H1 (cell line): ENCODE data around the gene SPINK4. TPM values are rescaled to one million over a fixed set of nuclear protein-coding genes. Genes with fewer than 3 reads are reported as not detected.

ENCODE experiments used
- CTCF ChIA-PET: fragments of 300-600 bp; sonication (Branson Sonifier 250); formaldehyde crosslinking; loops from one replicate; lab custom pipeline; 2021; ENCODE audit not compliant: partially characterized antibody; lab: Charles Lee
- POLR2A ChIA-PET: fragments of 300-600 bp; sonication (Branson Sonifier 250); formaldehyde crosslinking; loops from one replicate; lab custom pipeline; 2021; ENCODE audit warnings: inconsistent platforms; ENCODE audit not compliant: partially characterized antibody; lab: Charles Lee
- DNase-seq, 2 experiments: peaks; one replicate each; pipeline versions ENCODE4 v3.0.0 to v3.0.0-alpha.2; 2010 to 2022; ENCODE audit warnings: low spot score in 2 of 2, low read depth in 1 of 2, mixed read lengths in 1 of 2
- FAIRE-seq: peaks from 2 replicates; lab custom pipeline; 2011; peaks lifted over from hg19 to GRCh38; lab: Jason Lieb, UNC
- H2AFZ ChIP-seq: 2 replicates; pipeline ENCODE4 v1.8.1; 2012; ENCODE audit warnings: low read length, inconsistent platforms
- H2AK5ac ChIP-seq: 2 replicates; pipeline ENCODE4 v1.6.1; 2013; ENCODE audit warnings: low read depth, low read length
- H2BK120ac ChIP-seq: replicated peaks from 2 replicates; pipeline ENCODE3; 2013; ENCODE audit warnings: low read depth, low read length, inconsistent platforms
- H2BK12ac ChIP-seq: 2 replicates; pipeline ENCODE4 v1.6.1; 2013; ENCODE audit warnings: low read depth, low read length
- H2BK15ac ChIP-seq: 2 replicates; pipeline ENCODE4 v1.6.1; 2013; ENCODE audit warnings: low read length
- H2BK20ac ChIP-seq: 2 replicates; pipeline ENCODE4 v1.6.1; 2013; ENCODE audit warnings: low read length
- H2BK5ac ChIP-seq: 2 replicates; pipeline ENCODE4 v1.6.1; 2013; ENCODE audit warnings: low read depth, low read length
- H3K14ac ChIP-seq: 2 replicates; pipeline ENCODE4 v1.6.1; 2013; ENCODE audit warnings: inconsistent platforms; ENCODE audit not compliant: insufficient read length
- H3K18ac ChIP-seq: 2 replicates; pipeline ENCODE4 v1.6.1; 2013; ENCODE audit warnings: low read length; ENCODE audit errors: extremely low read depth
- H3K23ac ChIP-seq: 2 replicates; pipeline ENCODE4 v1.6.1; 2013; ENCODE audit warnings: inconsistent platforms; ENCODE audit not compliant: insufficient read length
- H3K23me2 ChIP-seq: 2 replicates; pipeline ENCODE4 v1.6.1; 2013; ENCODE audit warnings: low read depth, low read length
- H3K27ac ChIP-seq: 2 replicates; pipeline ENCODE4 v1.6.1; 2011; ENCODE audit warnings: low read depth, low read length, inconsistent platforms
- H3K27me3 ChIP-seq, 4 experiments: replicated peaks in 1 of 4; 1 replicate in 1 of 4; 2 replicates in 3 of 4; pipeline versions ENCODE4 v1.6.1 to v1.8.1; 2011 to 2013; ENCODE audit warnings: low read length in 3 of 4, mild to moderate bottlenecking in 3 of 4, inconsistent platforms in 2 of 4, mixed read lengths in 2 of 4, moderate library complexity in 1 of 4; ENCODE audit not compliant: control insufficient read depth in 3 of 4, insufficient read depth in 3 of 4; ENCODE audit errors: extremely low read depth in 1 of 4
- H3K36me3 ChIP-seq, 4 experiments: 2 replicates each; pipeline versions ENCODE4 v1.6.1 to v1.8.1; 2011 to 2013; ENCODE audit warnings: mild to moderate bottlenecking in 4 of 4, low read length in 3 of 4, moderate library complexity in 2 of 4, control low read depth in 1 of 4, inconsistent platforms in 1 of 4; ENCODE audit not compliant: insufficient read depth in 4 of 4, control insufficient read depth in 2 of 4
- H3K4ac ChIP-seq: replicated peaks from 2 replicates; pipeline ENCODE3; 2013; ENCODE audit warnings: low read length, low read depth, mixed read lengths, inconsistent platforms; ENCODE audit not compliant: insufficient read length
- H3K4me1 ChIP-seq, 4 experiments: replicated peaks in 1 of 4; 1 replicate in 1 of 4; 2 replicates in 3 of 4; pipeline versions ENCODE4 v1.6.1 to v1.8.1; 2011 to 2013; ENCODE audit warnings: low read length in 3 of 4, inconsistent platforms in 2 of 4, mixed read lengths in 1 of 4; ENCODE audit not compliant: insufficient read depth in 4 of 4, control insufficient read depth in 3 of 4
- H3K4me2 ChIP-seq, 2 experiments: 2 replicates each; pipeline versions ENCODE4 v1.6.1 to v1.8.1; 2011 to 2013; ENCODE audit warnings: low read depth in 2 of 2, low read length in 2 of 2, control low read depth in 1 of 2, inconsistent platforms in 1 of 2, mild to moderate bottlenecking in 1 of 2; ENCODE audit not compliant: insufficient read depth in 1 of 2
- H3K4me3 ChIP-seq, 4 experiments: fragments of 200-600, 300-600 bp in 1 of 4; sonication (generic), shearing (Covaris generic), sonication (Bioruptor Twin) in 1 of 4; 2 replicates each; pipeline versions ENCODE4 v1.5.1 to v1.8.1; 2011 to 2016; ENCODE audit warnings: low read length in 4 of 4, low read depth in 3 of 4, control low read depth in 2 of 4, inconsistent platforms in 2 of 4, mild to moderate bottlenecking in 2 of 4, mixed read lengths in 1 of 4, moderate library complexity in 1 of 4; ENCODE audit not compliant: insufficient read depth in 2 of 4; ENCODE audit errors: extremely low read depth in 1 of 4
- H3K56ac ChIP-seq: replicated peaks from 2 replicates; pipeline ENCODE3; 2013; ENCODE audit warnings: low read depth, mild to moderate bottlenecking, mixed read lengths, low read length, inconsistent platforms; ENCODE audit not compliant: insufficient read length
- H3K79me1 ChIP-seq: 2 replicates; pipeline ENCODE4 v1.6.1; 2013; ENCODE audit warnings: low read depth, low read length, control low read depth
- H3K79me2 ChIP-seq, 2 experiments: 2 replicates each; pipeline versions ENCODE4 v1.6.1 to v1.8.1; 2012 to 2013; ENCODE audit warnings: low read length in 2 of 2, mild to moderate bottlenecking in 2 of 2, inconsistent platforms in 1 of 2; ENCODE audit not compliant: insufficient read depth in 2 of 2, control insufficient read depth in 1 of 2
- H3K9ac ChIP-seq, 4 experiments: replicated peaks in 1 of 4; 1 replicate in 1 of 4; 2 replicates in 3 of 4; pipeline versions ENCODE4 v1.6.1 to v1.8.1; 2011 to 2013; ENCODE audit warnings: low read depth in 3 of 4, low read length in 3 of 4, control low read depth in 2 of 4, mild to moderate bottlenecking in 2 of 4, moderate library complexity in 2 of 4, inconsistent platforms in 1 of 4; ENCODE audit errors: extremely low read depth in 1 of 4
- H3K9me3 ChIP-seq, 2 experiments: 2 replicates each; pipeline versions ENCODE4 v1.6.1 to v1.8.1; 2012 to 2013; ENCODE audit warnings: mild to moderate bottlenecking in 2 of 2, moderate library complexity in 2 of 2, control low read depth in 1 of 2, inconsistent platforms in 1 of 2, low read depth in 1 of 2, low read length in 1 of 2, mixed read lengths in 1 of 2; ENCODE audit not compliant: insufficient read depth in 2 of 2
- H4K20me1 ChIP-seq, 2 experiments: replicated peaks in 1 of 2; 2 replicates each; pipeline versions ENCODE3 to v1.8.1; 2011 to 2013; ENCODE audit warnings: inconsistent platforms in 2 of 2, low read length in 2 of 2, mild to moderate bottlenecking in 1 of 2; ENCODE audit not compliant: insufficient read depth in 2 of 2, control insufficient read depth in 1 of 2
- H4K5ac ChIP-seq: 2 replicates; pipeline ENCODE4 v1.6.1; 2013; ENCODE audit warnings: low read length, low read depth, mixed read lengths, inconsistent platforms; ENCODE audit not compliant: insufficient read length
- H4K8ac ChIP-seq: 2 replicates; pipeline ENCODE4 v1.8.0; 2013; ENCODE audit warnings: mild to moderate bottlenecking, moderate library complexity, low read length, inconsistent platforms; ENCODE audit not compliant: insufficient read depth; ENCODE audit errors: extremely low read depth
- H4K91ac ChIP-seq: replicated peaks from 2 replicates; pipeline ENCODE3; 2013; ENCODE audit warnings: low read length, mixed read lengths, inconsistent platforms; ENCODE audit not compliant: insufficient read length
- BRCA1 ChIP-seq: IDR thresholded peaks from 2 replicates; pipeline ENCODE4 v1.6.1; 2012; ENCODE audit warnings: low read depth, low read length, improper control_type of control experiment
- CTCF ChIP-seq, 3 experiments: IDR thresholded peaks; 1 replicate in 2 of 3; 2 replicates in 1 of 3; pipeline versions ENCODE4 v1.5.1 to v1.6.1; 2011; ENCODE audit warnings: low read length in 3 of 3, mild to moderate bottlenecking in 3 of 3, inconsistent platforms in 2 of 3, low read depth in 1 of 3, moderate library complexity in 1 of 3; ENCODE audit not compliant: insufficient read depth in 1 of 3; ENCODE audit errors: control extremely low read depth in 1 of 3
- MAX ChIP-seq: IDR thresholded peaks from 2 replicates; pipeline ENCODE4 v1.6.1; 2012; ENCODE audit warnings: inconsistent platforms
- SIX5 ChIP-seq: IDR thresholded peaks from 2 replicates; pipeline ENCODE4 v1.6.1; 2011; ENCODE audit warnings: mild to moderate bottlenecking, low read depth, low read length
- WGBS, 2 experiments: shearing (Covaris generic) in 1 of 2; methylation state at CpG; one replicate each; pipeline versions ENCODE4 v1.1.6 to v1.1.7; 2013 to 2015; ENCODE audit warnings: low lambda C conversion rate in 2 of 2, mixed read lengths in 2 of 2, inconsistent platforms in 1 of 2, low coverage in 1 of 2, missing lambda C conversion rate in 1 of 2; ENCODE audit not compliant: insufficient replicate concordance in 2 of 2, insufficient coverage in 1 of 2, insufficient read length in 1 of 2; ENCODE audit errors: extremely low coverage in 1 of 2, missing lambda C conversion rate in 1 of 2; 5-methylcytosine and 5-hydroxymethylcytosine counted together
- polyA plus RNA-seq, 7 experiments: library from polyadenylated mRNA; depleted of rRNA in 3 of 7; stranded (reverse) in 5 of 7; unstranded in 2 of 7; fragments of >200 nt in 5 of 7; fragments of 200-250 nt in 2 of 7; gene quantifications; 1 replicate in 5 of 7; 2 replicates in 1 of 7; 4 replicates in 1 of 7; pipeline versions ENCODE4 v1.2.1 to v1.2.3, GENCODE V29; 2011 to 2013; ENCODE audit warnings: missing spikeins in 2 of 7, mixed read lengths in 2 of 7
- total RNA-seq: library from RNA; stranded (reverse); fragmentation: NEBNext Ultra II Directional; extraction: Animal tissue kit (Norgen Biotek cat#: 25700); gene quantifications from 2 replicates; pipeline ENCODE4 v1.2.1, GENCODE V29; 2021

Gene SPINK4
- total and polyA plus RNA-seq, 2 of the 8 experiments (the other 6 are each of a cell fraction or from before 2014, with no cell fraction given): not detected

GRCh38 chr9:33249087-33249658 is 9.2 kb downstream of the SPINK4 start:
- no peak overlapping the region for H2BK15ac ChIP-seq
- CTCF ChIA-PET: interaction anchor here (0.9 to 2.7 kb wide), 5 partner anchors 9 to 23 kb away, joined by 3 to 13 read pairs (median 3); partner anchors contain the start of gene SPINK4
- no peak overlapping the region for H2AFZ ChIP-seq
- H3K27ac ChIP-seq: no peak overlapping the region
- no peaks in the 10 kb centered on the region for H3K4me1 ChIP-seq
- no peak overlapping the region for H3K9ac ChIP-seq
- POLR2A ChIA-PET: interaction anchor here (0.8 to 2.2 kb wide), 4 partner anchors 9 to 206 kb away, joined by 3 to 10 read pairs (median 4); partner anchors contain the start of genes NFX1 and SPINK4
- DNase-seq (no peak), FAIRE-seq (no peak)
- H2BK120ac ChIP-seq: no peak overlapping the region
- H3K4me2 ChIP-seq: no peak overlapping the region
- no peak overlapping the region for H2BK5ac ChIP-seq
- H3K79me2 ChIP-seq: no peaks in the 10 kb centered on the region
- H3K27me3 ChIP-seq: no peaks in the 10 kb centered on the region
- no peak overlapping the region for H4K91ac ChIP-seq
- no peak overlapping the region for H3K56ac ChIP-seq
- no peak overlapping the region for H3K18ac ChIP-seq
- no peak overlapping the region for H3K14ac ChIP-seq
- 80% methylated on average over 6 of the region's 6 CpGs; no CpG with 5 or more reads in 1 of the 2 experiments for WGBS, 2 experiments
- H4K20me1 ChIP-seq: peaks cover 0 to 2% of the 10 kb centered on the region in 2 experiments
- H3K23ac ChIP-seq: no peak overlapping the region
- no peaks in the 10 kb centered on the region for H3K79me1 ChIP-seq
- no peak overlapping the region for H2BK20ac ChIP-seq
- no peaks in the 10 kb centered on the region; the same call in 1 of the 2 replicates for H3K23me2 ChIP-seq
- H3K4me3 ChIP-seq: no peak overlapping the region
- H2AK5ac ChIP-seq: no peak overlapping the region
- no peaks in the 10 kb centered on the region for H3K9me3 ChIP-seq
- peaks cover 5 to 14% (median 11%) of the 10 kb centered on the region in 4 experiments for H3K36me3 ChIP-seq
- H4K5ac ChIP-seq: no peak overlapping the region
- no peak overlapping the region for H3K4ac ChIP-seq
- H4K8ac ChIP-seq: no peak overlapping the region
- H2BK12ac ChIP-seq: no peak overlapping the region
- TF ChIP-seq SIX5 (no peak), CTCF (IDR thresholded peaks at IDR 0.05; ENCODE audit: control extremely low read depth in 1 of 3, insufficient read depth in 1 of 3, low read depth in 1 of 3, low read length in 3 of 3) (no peak), MAX (no peak), BRCA1 (no peak)
